Measurements from ENCODE around the gene BMPR1A. TPM values are rescaled to one million over a fixed set of nuclear protein-coding genes. Genes with fewer than 3 reads are reported as not detected.

Gene BMPR1A
- polyA plus RNA-seq, 1 donor (not counting 4 experiments of a cell fraction or from before 2014, with no cell fraction given), result 22.2 TPM

DNA sequence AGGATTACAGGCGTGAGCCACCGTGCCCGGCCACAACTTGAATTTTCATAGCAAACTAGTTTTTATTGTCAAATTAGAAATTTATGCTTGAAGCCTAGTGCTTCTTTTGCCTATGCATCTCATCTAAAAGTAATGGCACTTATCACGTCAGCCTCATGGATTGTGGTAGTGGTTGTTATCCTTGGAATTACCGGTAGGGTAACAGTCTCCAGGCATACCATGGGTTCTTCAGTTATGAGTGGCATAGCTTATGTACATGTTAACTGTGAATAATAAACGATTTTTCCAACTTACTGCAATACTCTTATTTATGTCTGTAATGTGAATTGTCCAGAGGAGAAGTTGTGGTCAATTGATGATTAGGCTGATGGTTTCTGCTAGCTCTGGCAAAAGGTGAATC lies 63.1 kb downstream of the BMPR1A start:
- Histone ChIP-seq H4K20me1 (ENCODE audit: control insufficient read depth, extremely low read depth, insufficient read depth, low read length) (no peaks in the 10 kb centered on the region), H2AFZ (ENCODE audit: control insufficient read depth, low read length) (no peak overlapping the region), H3K79me2 (ENCODE audit: control insufficient read depth, insufficient read depth, low read length) (peaks cover 38% of the 10 kb centered on the region), H3K36me3 (ENCODE audit: control insufficient read depth in 2 of 2, extremely low read depth in 1 of 2, insufficient read depth in 2 of 2, low read length in 2 of 2) (no peaks in the 10 kb centered on the region), H3K4me1 (ENCODE audit: control insufficient read depth, extremely low read depth, insufficient read depth, low read length) (peaks cover 11% of the 10 kb centered on the region), H3K27me3 (ENCODE audit: control insufficient read depth, extremely low read depth, insufficient read depth, low read length) (no peaks in the 10 kb centered on the region), H3K9me1 (ENCODE audit: control insufficient read depth, extremely low read depth, insufficient read depth, low read length) (peaks cover 2% of the 10 kb centered on the region), H3K4me3 (ENCODE audit: control insufficient read depth in 2 of 3, extremely low read depth in 1 of 3, insufficient read depth in 2 of 3, low read depth in 1 of 3, low read length in 3 of 3) (no peak overlapping the region), H3K9me3 (ENCODE audit: control insufficient read depth, low read depth, low read length) (no peaks in the 10 kb centered on the region), H3K4me2 (ENCODE audit: control insufficient read depth, extremely low read depth, insufficient read depth, low read depth, low read length) (no peak overlapping the region), H3K9ac (ENCODE audit: control insufficient read depth, extremely low read depth, insufficient read depth, low read length) (no peak overlapping the region), H3K27ac (ENCODE audit: control insufficient read depth, insufficient read depth, low read length) (no peak overlapping the region)
- no peak for TF ChIP-seq EZH2 (IDR thresholded peaks at IDR 0.05; ENCODE audit: low read length)
- TF ChIP-seq, protein P1, sequence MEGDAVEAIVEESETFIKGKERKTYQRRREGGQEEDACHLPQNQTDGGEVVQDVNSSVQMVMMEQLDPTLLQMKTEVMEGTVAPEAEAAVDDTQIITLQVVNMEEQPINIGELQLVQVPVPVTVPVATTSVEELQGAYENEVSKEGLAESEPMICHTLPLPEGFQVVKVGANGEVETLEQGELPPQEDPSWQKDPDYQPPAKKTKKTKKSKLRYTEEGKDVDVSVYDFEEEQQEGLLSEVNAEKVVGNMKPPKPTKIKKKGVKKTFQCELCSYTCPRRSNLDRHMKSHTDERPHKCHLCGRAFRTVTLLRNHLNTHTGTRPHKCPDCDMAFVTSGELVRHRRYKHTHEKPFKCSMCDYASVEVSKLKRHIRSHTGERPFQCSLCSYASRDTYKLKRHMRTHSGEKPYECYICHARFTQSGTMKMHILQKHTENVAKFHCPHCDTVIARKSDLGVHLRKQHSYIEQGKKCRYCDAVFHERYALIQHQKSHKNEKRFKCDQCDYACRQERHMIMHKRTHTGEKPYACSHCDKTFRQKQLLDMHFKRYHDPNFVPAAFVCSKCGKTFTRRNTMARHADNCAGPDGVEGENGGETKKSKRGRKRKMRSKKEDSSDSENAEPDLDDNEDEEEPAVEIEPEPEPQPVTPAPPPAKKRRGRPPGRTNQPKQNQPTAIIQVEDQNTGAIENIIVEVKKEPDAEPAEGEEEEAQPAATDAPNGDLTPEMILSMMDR (optimal IDR thresholded peaks at IDR 0.05 in 1 of 3, IDR thresholded peaks at IDR 0.05 in 1 of 3, conservative IDR thresholded peaks at IDR 0.05 in 1 of 3; ENCODE audit: extremely low read depth in 1 of 3, insufficient read depth in 2 of 3, low read length in 3 of 3), result no peak
- dilution Hi-C loops (cut with MboI; ENCODE audit: extremely low pct_ligation_motif_present, low sequenced_read_pairs), result no loop called here
- no peak for DNase-seq (ENCODE audit: low read depth, low spot score)
- no peak for FAIRE-seq

DNA sequence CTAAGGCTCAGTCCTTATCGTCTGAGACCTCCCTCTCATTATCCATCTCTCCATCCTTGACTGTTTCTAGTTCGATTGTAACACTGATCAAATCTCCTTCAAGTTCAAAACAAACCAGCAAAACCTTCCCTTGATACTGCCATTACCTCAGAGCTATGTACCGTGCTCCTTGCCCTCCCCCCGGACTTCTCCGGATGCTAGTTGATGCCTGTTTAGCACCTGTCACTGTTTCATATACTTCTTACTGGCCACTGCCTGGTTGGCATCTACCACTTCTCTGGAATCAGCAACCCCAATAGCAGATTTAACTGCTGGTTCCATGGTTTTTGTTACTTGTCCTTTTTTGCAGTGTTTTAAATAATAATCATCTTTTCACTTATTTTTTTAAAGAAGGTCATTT lies 64.1 kb downstream of the BMPR1A start:
- H3K4me3 ChIP-seq (ENCODE audit: control insufficient read depth in 2 of 3, extremely low read depth in 1 of 3, insufficient read depth in 2 of 3, low read depth in 1 of 3, low read length in 3 of 3), result no peak overlapping the region
- dilution Hi-C loops (cut with MboI; ENCODE audit: extremely low pct_ligation_motif_present, low sequenced_read_pairs), result no loop called here
- peaks cover 31% of the 10 kb centered on the region for H3K79me2 ChIP-seq (ENCODE audit: control insufficient read depth, insufficient read depth, low read length)
- no peak overlapping the region for H3K27ac ChIP-seq (ENCODE audit: control insufficient read depth, insufficient read depth, low read length)
- no peaks in the 10 kb centered on the region for H3K9me3 ChIP-seq (ENCODE audit: control insufficient read depth, low read depth, low read length)
- no peaks in the 10 kb centered on the region for H3K27me3 ChIP-seq (ENCODE audit: control insufficient read depth, extremely low read depth, insufficient read depth, low read length)
- DNase-seq (ENCODE audit: low read depth, low spot score) (no peak), FAIRE-seq (no peak)
- TF ChIP-seq EZH2 (IDR thresholded peaks at IDR 0.05; ENCODE audit: low read length), result no peak
- TF ChIP-seq, protein P1 (optimal IDR thresholded peaks at IDR 0.05 in 1 of 3, IDR thresholded peaks at IDR 0.05 in 1 of 3, conservative IDR thresholded peaks at IDR 0.05 in 1 of 3; ENCODE audit: extremely low read depth in 1 of 3, insufficient read depth in 2 of 3, low read length in 3 of 3), result no peak
- H4K20me1 ChIP-seq (ENCODE audit: control insufficient read depth, extremely low read depth, insufficient read depth, low read length), result no peaks in the 10 kb centered on the region
- no peak overlapping the region for H3K4me2 ChIP-seq (ENCODE audit: control insufficient read depth, extremely low read depth, insufficient read depth, low read depth, low read length)
- H3K4me1 ChIP-seq (ENCODE audit: control insufficient read depth, extremely low read depth, insufficient read depth, low read length), result peaks cover 11% of the 10 kb centered on the region
- peaks cover 2% of the 10 kb centered on the region for H3K9me1 ChIP-seq (ENCODE audit: control insufficient read depth, extremely low read depth, insufficient read depth, low read length)
- no peaks in the 10 kb centered on the region for H3K36me3 ChIP-seq (ENCODE audit: control insufficient read depth in 2 of 2, extremely low read depth in 1 of 2, insufficient read depth in 2 of 2, low read length in 2 of 2)
- no peak overlapping the region for H2AFZ ChIP-seq (ENCODE audit: control insufficient read depth, low read length)
- H3K9ac ChIP-seq (ENCODE audit: control insufficient read depth, extremely low read depth, insufficient read depth, low read length), result no peak overlapping the region
